GM19193 (cell line): ENCODE data around the gene ZNF507.

ENCODE experiments used
- POLR2A ChIP-seq: IDR thresholded peaks from 4 replicates; pipeline ENCODE4 v1.6.1; 2011; ENCODE audit not compliant: insufficient read depth, insufficient read length; ENCODE audit errors: extremely low read depth

The ZNF507 gene

GRCh38 chr19:32330213-32330857, 15.1 kb upstream of the ZNF507 start:
- TF ChIP-seq POLR2A = no peak

DNA sequence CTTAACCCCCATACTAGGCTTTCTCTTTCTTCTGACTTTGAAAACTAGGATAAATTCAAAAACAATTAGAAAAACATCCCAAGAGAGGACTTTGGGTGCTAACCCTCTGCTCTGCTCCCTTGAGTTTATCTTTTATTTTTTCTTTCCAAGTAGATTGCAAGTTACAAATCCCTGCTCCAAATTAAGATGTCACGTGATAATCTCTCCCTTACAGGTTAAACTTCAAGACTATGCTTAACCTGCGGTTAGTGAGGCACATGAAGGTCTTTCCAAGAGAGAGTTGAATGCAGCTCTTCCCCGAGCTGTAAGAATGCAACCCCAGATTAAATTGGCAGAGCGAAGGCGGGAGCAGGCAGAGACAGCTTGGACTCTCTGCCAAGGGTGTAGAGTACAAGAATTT, 12.2 kb upstream of the ZNF507 start:
- no peak for TF ChIP-seq POLR2A

GRCh38 chr19:32336259-32337083, 8.9 kb upstream of the ZNF507 start:
- TF ChIP-seq POLR2A = no peak

DNA sequence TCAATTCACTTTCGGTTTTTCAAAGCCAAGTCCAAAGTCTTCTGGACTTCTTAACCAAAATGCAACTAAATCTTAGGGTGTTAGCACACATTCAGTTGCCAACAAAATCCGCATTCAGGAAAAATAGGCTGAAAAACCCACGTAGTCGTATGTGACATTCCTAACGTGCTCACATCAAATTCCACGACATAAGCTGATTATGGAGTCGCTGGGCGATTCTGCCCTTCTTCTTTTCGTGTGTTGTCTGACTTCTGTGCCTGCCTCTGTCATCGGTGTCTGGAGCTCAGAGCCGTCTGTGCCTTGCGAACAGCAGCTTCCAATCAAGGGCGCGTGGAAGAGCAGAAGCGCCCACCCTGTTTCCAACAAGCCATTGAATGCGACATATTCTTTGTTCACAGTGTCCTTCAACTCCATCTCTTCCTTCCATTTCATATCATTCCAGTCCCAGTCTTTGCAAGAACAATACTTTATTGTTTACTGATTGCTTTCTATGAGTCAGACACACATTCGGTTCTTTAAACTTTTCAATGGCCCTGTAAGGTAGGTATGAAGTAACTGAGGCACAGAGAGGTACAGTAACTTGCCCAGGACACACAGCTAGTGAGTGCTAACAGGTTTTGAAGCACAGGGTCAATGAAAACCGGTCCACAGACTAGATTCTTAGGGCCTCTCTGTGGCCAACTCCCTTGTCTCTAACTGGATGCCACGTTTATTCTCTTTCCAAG, 8.2 kb upstream of the ZNF507 start:
- TF ChIP-seq POLR2A = no peak

GRCh38 chr19:32339423-32339822, 6.0 kb upstream of the ZNF507 start:
- TF ChIP-seq POLR2A = no peak

GRCh38 chr19:32339988-32340874, 5.2 kb upstream of the ZNF507 start:
- TF ChIP-seq POLR2A = no peak

GRCh38 chr19:32342695-32343094, 2.7 kb upstream of the ZNF507 start:
- TF ChIP-seq POLR2A = no peak

DNA sequence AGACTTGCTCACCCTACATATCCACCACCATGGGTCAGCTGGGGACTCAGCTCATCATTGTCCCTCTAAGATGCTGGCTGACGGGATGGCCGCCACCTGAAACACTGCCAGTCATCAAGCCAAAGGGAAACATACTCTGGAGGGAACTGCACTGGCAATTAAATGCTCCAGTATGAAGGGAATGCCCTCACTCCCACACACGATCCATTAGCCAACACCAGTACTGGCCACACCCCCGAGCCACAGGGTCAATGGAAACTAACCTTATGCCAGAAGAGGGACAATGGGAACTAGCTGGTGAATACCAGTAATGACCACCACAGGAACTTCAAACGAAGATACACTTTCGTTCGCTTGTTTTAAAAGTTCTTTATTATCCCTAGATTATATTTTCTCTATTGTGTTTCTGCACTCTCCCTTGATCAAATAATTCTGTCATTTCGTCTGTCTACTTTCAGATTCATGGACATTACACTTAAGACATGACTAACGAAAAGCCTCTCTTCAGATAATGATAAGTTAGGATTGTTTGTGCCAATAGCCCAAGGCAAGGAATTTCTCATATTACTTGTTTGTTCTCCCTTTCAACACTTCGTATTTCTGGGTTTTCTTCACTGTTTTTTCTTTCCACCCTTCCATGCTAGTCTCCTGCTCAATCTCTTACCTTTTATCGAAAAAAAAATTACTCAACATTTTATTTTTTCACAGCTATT, 1.7 kb upstream of the ZNF507 start:
- no peak for TF ChIP-seq POLR2A

DNA sequence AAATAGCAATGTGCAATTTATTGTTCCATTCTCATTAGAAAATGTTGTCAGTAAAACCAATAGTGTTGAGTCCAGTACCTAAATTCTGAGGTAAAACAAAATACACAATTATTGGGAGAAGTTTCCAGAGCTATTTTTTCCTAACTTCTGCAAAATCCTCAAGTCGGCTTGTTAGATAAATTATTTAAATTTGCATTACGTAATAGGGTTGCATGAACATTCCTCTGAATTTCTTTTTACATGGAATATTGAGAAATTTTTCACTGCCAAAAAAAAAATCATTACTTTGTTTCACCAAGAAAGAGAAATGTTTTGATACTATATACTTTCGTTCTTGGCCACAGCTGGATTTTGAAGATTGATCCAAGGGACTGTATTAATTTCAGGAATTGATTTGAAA, 1.5 kb downstream of the ZNF507 start:
- no peak for TF ChIP-seq POLR2A

DNA sequence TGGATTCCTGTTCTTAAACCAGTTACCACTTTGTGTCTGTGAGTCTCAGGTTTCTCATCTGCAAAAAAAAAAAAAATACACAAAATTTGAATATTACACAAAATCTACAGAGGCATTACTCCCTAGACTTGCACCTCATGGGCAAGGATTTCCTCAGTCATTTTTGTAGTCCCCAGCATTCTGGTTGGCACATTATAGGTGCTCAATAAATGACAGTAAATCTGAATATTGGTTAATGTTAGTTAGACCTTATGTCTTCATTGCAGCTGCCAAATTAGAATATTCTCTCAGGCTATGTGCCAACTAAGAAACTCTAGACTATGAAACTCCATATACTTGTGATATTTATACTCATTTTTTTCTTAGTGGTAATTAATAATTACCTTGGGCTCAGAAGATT, 2.2 kb downstream of the ZNF507 start:
- no peak for TF ChIP-seq POLR2A

DNA sequence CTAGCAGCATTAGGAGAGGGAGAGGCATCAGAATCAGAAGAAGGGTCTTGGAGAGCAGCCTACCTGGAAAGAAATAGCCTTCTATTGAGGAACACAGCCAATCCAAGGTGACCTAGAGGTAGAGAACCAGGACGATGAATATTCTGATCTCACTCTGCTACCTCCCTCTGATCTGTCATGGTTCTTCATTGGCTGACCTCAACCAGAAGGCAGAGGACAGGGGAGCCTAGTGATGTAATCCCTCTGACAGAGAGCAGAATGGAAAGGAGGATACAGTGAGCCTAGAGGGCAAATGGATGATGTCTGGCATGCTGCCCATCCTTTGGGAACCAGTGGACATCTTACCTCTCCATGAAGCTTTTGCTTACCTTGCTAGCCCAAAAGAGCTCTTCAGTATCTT, 3.6 kb downstream of the ZNF507 start:
- no peak for TF ChIP-seq POLR2A

DNA sequence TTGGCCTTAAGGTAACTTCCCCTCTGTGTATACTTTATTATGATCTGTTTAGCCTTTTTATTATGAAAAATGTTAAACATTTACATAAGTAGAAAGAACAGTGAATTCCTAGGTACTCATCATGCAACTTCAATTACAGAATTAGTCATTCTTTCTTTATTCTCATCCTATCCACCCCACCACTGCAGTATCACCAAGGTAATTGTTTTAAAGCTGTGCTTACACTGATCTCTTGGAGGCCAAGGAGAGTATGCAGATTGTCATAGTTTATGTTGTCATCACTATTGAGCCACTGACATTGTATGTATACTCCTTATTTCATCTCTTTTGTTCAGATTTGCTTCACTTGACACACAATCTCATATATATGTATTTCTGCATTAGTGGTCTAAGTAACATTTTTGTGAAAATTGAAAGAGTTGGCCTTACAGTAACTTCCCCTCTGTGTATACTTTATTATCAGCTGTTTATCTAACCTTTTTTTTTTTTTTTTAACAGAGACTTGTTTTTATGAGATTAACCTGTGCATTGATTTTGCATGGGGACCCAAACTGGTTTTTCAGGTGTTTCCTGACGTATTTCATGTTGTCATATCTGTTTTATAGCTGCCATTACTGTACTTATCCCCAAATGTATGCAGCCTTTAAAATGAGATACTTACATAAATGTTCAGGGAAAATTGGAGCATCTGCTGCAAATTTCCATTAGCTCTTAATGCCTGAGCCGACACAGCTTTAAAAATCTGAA, 4.5 kb downstream of the ZNF507 start:
- TF ChIP-seq POLR2A = no peak

GRCh38 chr19:32350471-32350865, 5.1 kb downstream of the ZNF507 start:
- TF ChIP-seq POLR2A = no peak
